GM12878 (cell line): ENCODE measurements around the gene CCDC159. TPM values are rescaled to one million over a fixed set of nuclear protein-coding genes. Genes with fewer than 3 reads are reported as not detected.
A peak's percentile ranks its signal among the peaks of the same experiment; 100 is the strongest.

Experiments
- ATAC-seq: fragments of 200-7000 bp; cut with Tn5 transposase; 3 replicates; pipeline ENCODE4 v1.9.1; 2020; ENCODE audit warnings: mild to moderate bottlenecking, moderate library complexity
- BruUV-seq: library from RNA; stranded (reverse); fragments of 400-500 nt; replicated peaks from 2 replicates; lab custom pipeline; 2021; lab: Mats Ljungman, UMichigan
- CTCF ChIA-PET: fragments of 300-600 bp; sonication (Branson Sonifier 250); formaldehyde crosslinking; extraction: SDS; loops from one replicate; lab custom pipeline; 2021; ENCODE audit warnings: inconsistent platforms; lab: Yijun Ruan, JAX
- POLR2A ChIA-PET: fragments of 350-600 bp; formaldehyde crosslinking; extraction: SDS; loops from one replicate; lab custom pipeline; 2021; ENCODE audit warnings: inconsistent platforms; lab: Charles Lee
- RAD21 ChIA-PET: fragments of 300-600 bp; sonication (Branson Sonifier 250); formaldehyde crosslinking; loops from one replicate; lab custom pipeline; 2023; ENCODE audit warnings: antibody characterized with exemption; ENCODE audit not compliant: unreplicated experiment; lab: Charles Lee
- SMC1A ChIA-PET: fragments of 300-600 bp; sonication (Branson Sonifier 250); formaldehyde crosslinking; loops from one replicate; lab custom pipeline; 2023; ENCODE audit not compliant: unreplicated experiment, uncharacterized antibody; lab: Charles Lee
- DNase-seq: peaks from one replicate; pipeline ENCODE4 v3.0.0-alpha.2; 2011; ENCODE audit warnings: low read depth, low spot score
- FAIRE-seq: peaks from 3 replicates; lab custom pipeline; 2011; peaks lifted over from hg19 to GRCh38; lab: Jason Lieb, UNC
- H2AFZ ChIP-seq: 2 replicates; pipeline ENCODE4 v1.6.0; 2011; ENCODE audit warnings: low read depth, low read length, control low read depth; ENCODE audit not compliant: control insufficient read depth
- H3K27ac ChIP-seq: 2 replicates; pipeline ENCODE4 v1.5.1; 2011; ENCODE audit warnings: control low read depth; ENCODE audit not compliant: control insufficient read depth, insufficient read depth
- H3K27me3 ChIP-seq, 2 experiments: replicated peaks in 1 of 2; 2 replicates each; pipeline versions ENCODE4 v1.6.0 to v1.6.1; 2011; ENCODE audit warnings: low read length in 1 of 2; ENCODE audit not compliant: control insufficient read depth in 2 of 2, insufficient read depth in 2 of 2
- H3K36me3 ChIP-seq, 2 experiments: 2 replicates each; pipeline ENCODE4 v1.5.1; 2011; ENCODE audit warnings: low read length in 1 of 2; ENCODE audit not compliant: control insufficient read depth in 2 of 2, insufficient read depth in 2 of 2
- H3K4me1 ChIP-seq: 2 replicates; pipeline ENCODE4 v1.6.1; 2011; ENCODE audit warnings: mild to moderate bottlenecking, low read length, moderate library complexity, mixed read lengths; ENCODE audit not compliant: control insufficient read depth, insufficient read depth
- H3K4me2 ChIP-seq: 2 replicates; pipeline ENCODE4 v1.6.0; 2011; ENCODE audit warnings: control low read depth; ENCODE audit not compliant: control insufficient read depth, insufficient read depth
- H3K4me3 ChIP-seq: fragments of 200-600 bp; sonication (generic); 2 replicates; pipeline ENCODE4 v1.5.1; 2016
- H3K79me2 ChIP-seq: 2 replicates; pipeline ENCODE4 v1.6.0; 2011; ENCODE audit warnings: low read length; ENCODE audit not compliant: control insufficient read depth, insufficient read depth
- H3K9ac ChIP-seq: 2 replicates; pipeline ENCODE4 v1.8.0; 2011; ENCODE audit warnings: low read length, control low read depth, mixed read lengths; ENCODE audit not compliant: control insufficient read depth, insufficient read depth
- H3K9me3 ChIP-seq: replicated peaks from 3 replicates; pipeline ENCODE4 v1.5.1; 2011; ENCODE audit warnings: mild to moderate bottlenecking, low read length; ENCODE audit not compliant: control insufficient read depth, insufficient read depth
- H4K20me1 ChIP-seq: 2 replicates; pipeline ENCODE4 v1.6.0; 2011; ENCODE audit not compliant: control insufficient read depth, insufficient read depth
- EGR1 ChIP-seq, 2 experiments: IDR thresholded peaks; 1 replicate in 1 of 2; 2 replicates in 1 of 2; pipeline ENCODE4 v1.6.1; 2011 to 2012; ENCODE audit warnings: low read depth in 2 of 2, low read length in 2 of 2, borderline replicate concordance in 1 of 2, mild to moderate bottlenecking in 1 of 2, moderate library complexity in 1 of 2
- GATAD2B ChIP-seq: fragments of 450-650 bp; conservative IDR thresholded peaks from 2 replicates; pipeline ENCODE4 v1.6.1; 2017; ENCODE audit warnings: low read depth, mild to moderate bottlenecking, moderate library complexity
- POLR2AphosphoS5 ChIP-seq: IDR thresholded peaks from 2 replicates; pipeline ENCODE4 v1.6.1; 2011; ENCODE audit warnings: mild to moderate bottlenecking, low read length, inconsistent platforms
- PRDM15 ChIP-seq: fragments of 450-650 bp; formaldehyde crosslinking; IDR thresholded peaks from 2 replicates; pipeline ENCODE4 v1.4.0; 2020; ENCODE audit warnings: mild to moderate bottlenecking, moderate library complexity
- RAD51 ChIP-seq: fragments of 450-650 bp; IDR thresholded peaks from 2 replicates; pipeline ENCODE4 v1.6.1; 2016; ENCODE audit warnings: moderate library complexity, mild to moderate bottlenecking, inconsistent platforms
- RB1 ChIP-seq: fragments of 450-650 bp; formaldehyde crosslinking; IDR thresholded peaks from 2 replicates; pipeline ENCODE4 v1.6.1; 2017; ENCODE audit warnings: mild to moderate bottlenecking, borderline replicate concordance
- RUNX3 ChIP-seq: IDR thresholded peaks from 2 replicates; pipeline ENCODE4 v1.6.1; 2012; ENCODE audit warnings: low read length, inconsistent platforms
- SKIL ChIP-seq: fragments of 450-650 bp; IDR thresholded peaks from 2 replicates; pipeline ENCODE4 v1.6.1; 2017; ENCODE audit warnings: mild to moderate bottlenecking, low read depth, inconsistent platforms; ENCODE audit not compliant: poor library complexity, severe bottlenecking
- YY1 ChIP-seq: IDR thresholded peaks from 2 replicates; pipeline ENCODE4 v1.6.1; 2011; ENCODE audit warnings: low read depth, mild to moderate bottlenecking, low read length
- ZNF207 ChIP-seq: fragments of 450-650 bp; IDR thresholded peaks from 2 replicates; pipeline ENCODE4 v1.6.1; 2014; ENCODE audit warnings: antibody characterized with exemption, mild to moderate bottlenecking, borderline replicate concordance
- ZNF24 ChIP-seq: fragments of 450-650 bp; IDR thresholded peaks from 2 replicates; pipeline ENCODE4 v1.6.1; 2017; ENCODE audit warnings: antibody characterized with exemption, mild to moderate bottlenecking
- WGBS: methylation state at CpG from one replicate; pipeline ENCODE4 v1.1.6; 2016; ENCODE audit warnings: low lambda C conversion rate; ENCODE audit not compliant: insufficient replicate concordance, insufficient coverage; ENCODE audit errors: missing lambda C conversion rate; 5-methylcytosine and 5-hydroxymethylcytosine counted together
- in situ Hi-C: fragments of 300-500 bp; cut with MboI; formaldehyde crosslinking; loops from 9 replicates; pipeline ENCODE4 v1.14.3; 2018; ENCODE audit warnings: mixed read lengths
- intact Hi-C: fragments of 100-400 bp; cut with micrococcal nuclease; formaldehyde crosslinking; loops from one replicate; pipeline ENCODE4 v1.14.2; 2022; ENCODE audit not compliant: unreplicated experiment
- polyA plus RNA-seq, 11 experiments: library from polyadenylated mRNA; depleted of rRNA in 4 of 11; unstranded in 6 of 11; stranded (reverse) in 5 of 11; fragments of >200 nt; fragmentation: Nextera tagmentation in 4 of 11; fragmentation: Illumina TruSeq in 1 of 11; extraction: Ambion mirVana in 4 of 11; extraction: Trizol in 1 of 11; gene quantifications; 1 replicate in 1 of 11; 2 replicates in 10 of 11; pipeline versions ENCODE4 v1.2.1 to v1.2.3, GENCODE V29; 2011 to 2016; ENCODE audit warnings: inconsistent platforms in 2 of 11, missing spikeins in 2 of 11, low read depth in 1 of 11
- total RNA-seq, 4 experiments: library from RNA; depleted of rRNA in 3 of 4; stranded (reverse); fragments of >200 nt in 3 of 4; fragmentation: Illumina TruSeq in 1 of 4; extraction: Trizol in 1 of 4; gene quantifications; 2 replicates each; pipeline versions ENCODE4 v1.2.1 to v1.2.3, GENCODE V29; 2013 to 2021

Gene CCDC159
- total and polyA plus RNA-seq, 10 of the 15 experiments (the other 5 are each of a cell fraction or from before 2014, with no cell fraction given): 0.61 to 14.7 (median 10.1) TPM

GRCh38 chr19:11374433-11375142, 28.3 kb downstream of the CCDC159 start, which contains the start of gene SWSAP1 (continued):
- TF ChIP-seq ZNF207 (peak; percentile 86; the same call in 1 of the 2 replicates), RB1 (peak; percentile 71; the same call in 1 of the 2 replicates), ZNF24 (no peak), GATAD2B (0 out of 2 replicates have a peak, but pooled peaks have one; percentile 57), RAD51 (no peak; the same call in 1 of the 2 replicates), RUNX3 (no peak; the same call in 1 of the 2 replicates), EGR1 (IDR thresholded peaks at IDR 0.05; ENCODE audit: borderline replicate concordance in 1 of 2, low read depth in 2 of 2, low read length in 2 of 2) (no peak; a peak in 1 of 3 replicates)
- TF ChIP-seq, all 136 proteins: peak for 50

DNA sequence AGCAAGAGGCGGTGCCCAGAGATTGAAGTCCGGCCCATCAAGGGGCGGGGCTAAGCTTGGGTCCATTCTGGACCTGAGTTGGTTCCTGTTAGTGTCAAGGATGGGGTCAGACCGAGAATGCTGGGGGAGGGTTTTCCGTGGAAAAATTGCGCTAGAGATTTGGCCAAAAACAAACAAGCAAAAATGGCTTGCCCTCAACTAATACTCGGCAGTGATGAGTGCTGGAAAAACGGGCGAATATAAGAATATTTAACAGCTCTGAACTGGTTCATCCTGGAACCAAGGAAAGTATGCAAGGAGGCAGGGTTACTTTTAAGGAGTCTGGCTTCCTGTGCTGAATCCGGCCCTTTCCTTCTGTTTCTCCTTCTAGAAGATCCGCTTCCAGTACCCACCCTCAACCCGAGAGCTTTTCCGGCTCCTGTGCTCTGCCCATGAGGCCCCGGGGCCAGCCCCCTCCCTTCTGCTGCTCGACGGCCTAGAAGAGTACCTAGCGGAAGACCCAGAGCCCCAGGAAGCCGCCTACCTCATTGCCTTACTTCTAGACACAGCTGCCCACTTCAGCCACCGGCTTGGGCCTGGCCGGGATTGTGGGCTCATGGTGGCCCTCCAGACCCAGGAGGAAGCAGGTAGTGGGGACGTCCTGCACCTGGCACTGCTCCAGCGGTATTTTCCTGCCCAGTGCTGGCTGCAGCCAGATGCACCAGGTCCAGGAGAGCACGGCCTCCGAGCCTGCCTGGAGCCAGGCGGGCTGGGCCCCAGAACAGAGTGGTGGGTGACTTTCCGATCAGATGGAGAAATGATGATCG, 29.0 kb downstream of the CCDC159 start:
- DNase-seq (no peak), FAIRE-seq (no peak), ATAC-seq (peak; percentile 65)
- in situ Hi-C loops (no loop called here), intact Hi-C loops (loop anchor here (2.0 kb wide), 1 partner anchor 29 kb away; the partner anchor contains the start of genes CCDC159 and TMEM205)
- ChIA-PET CTCF (interaction anchor here (0.6 to 5.6 kb wide), 13 partner anchors 8 to 439 kb away, joined by 3 to 62 read pairs (median 4); partner anchors contain the start of genes CCDC159, EPOR, PRKCSH and TMEM205), SMC1A (interaction anchor here (0.6 to 6.1 kb wide), 14 partner anchors 8 to 285 kb away, joined by 3 to 40 read pairs (median 4); partner anchors contain the start of genes CCDC159, ECSIT, EPOR and ODAD3), POLR2A (interaction anchor here (0.6 to 4.8 kb wide), 25 partner anchors 7 to 1407 kb away, joined by 3 to 48 read pairs (median 3); partner anchors contain the start of genes CCDC159, ECSIT, ELOF1 and ODAD3), RAD21 (interaction anchor here (0.5 to 5.2 kb wide), 27 partner anchors 8 to 795 kb away, joined by 3 to 36 read pairs (median 3); partner anchors contain the start of genes CCDC159, ECSIT, ELOF1 and EPOR)
- BruUV-seq: TSS peak; percentile 98
- Histone ChIP-seq H3K9ac (peak overlapping the region; percentile 87), H3K27me3 (no peaks in the 10 kb centered on the region), H3K36me3 (no peaks in the 10 kb centered on the region), H4K20me1 (no peaks in the 10 kb centered on the region), H3K27ac (peak overlapping the region; percentile 75), H3K4me3 (peak overlapping the region; percentile 77), H3K4me2 (peak overlapping the region; percentile 97), H3K4me1 (peaks cover 24% of the 10 kb centered on the region), H3K79me2 (peaks cover 10% of the 10 kb centered on the region), H2AFZ (peak overlapping the region; percentile 45), H3K9me3 (no peaks in the 10 kb centered on the region)
- under 1% methylated on average over 27 of the region's 27 CpGs for WGBS
- TF ChIP-seq POLR2AphosphoS5 (peak; percentile 79; the same call in 1 of the 2 replicates), SKIL (peak; percentile 17), PRDM15 (CRISPR knock-in tag) (peak; percentile 38; the same call in 1 of the 2 replicates), YY1 (peak; percentile 19; the same call in 1 of the 2 replicates)
